Gastroesophageal sphincter (tissue), 3 donors: ENCODE results near the gene EPHB3.

ENCODE experiments used
- EP300 ChIP-seq: sonication (generic); formaldehyde crosslinking; IDR thresholded peaks from one replicate; pipeline ENCODE4 v1.6.1; 2017; ENCODE audit warnings: antibody characterized with exemption, mild to moderate bottlenecking
- POLR2A ChIP-seq, 2 donors: fragments of 450-650 bp; IDR thresholded peaks; one replicate each; pipeline ENCODE4 v1.6.1; 2017; ENCODE audit warnings: antibody characterized with exemption in 2 of 2, mild to moderate bottlenecking in 2 of 2, moderate library complexity in 1 of 2
- POLR2AphosphoS5 ChIP-seq: sonication (generic); formaldehyde crosslinking; IDR thresholded peaks from one replicate; pipeline ENCODE4 v1.6.1; 2017; ENCODE audit warnings: antibody characterized with exemption
- TF ChIP-seq, protein P1 (sequence below), 4 experiments: fragments of 200-600 bp in 2 of 4; fragments of 450-650 bp in 2 of 4; sonication (generic) in 1 of 4; IDR thresholded peaks; one replicate each; pipeline ENCODE4 v1.5.1; 2017 to 2019; ENCODE audit warnings: antibody characterized with exemption in 4 of 4, mild to moderate bottlenecking in 2 of 4, moderate library complexity in 2 of 4

DNA sequence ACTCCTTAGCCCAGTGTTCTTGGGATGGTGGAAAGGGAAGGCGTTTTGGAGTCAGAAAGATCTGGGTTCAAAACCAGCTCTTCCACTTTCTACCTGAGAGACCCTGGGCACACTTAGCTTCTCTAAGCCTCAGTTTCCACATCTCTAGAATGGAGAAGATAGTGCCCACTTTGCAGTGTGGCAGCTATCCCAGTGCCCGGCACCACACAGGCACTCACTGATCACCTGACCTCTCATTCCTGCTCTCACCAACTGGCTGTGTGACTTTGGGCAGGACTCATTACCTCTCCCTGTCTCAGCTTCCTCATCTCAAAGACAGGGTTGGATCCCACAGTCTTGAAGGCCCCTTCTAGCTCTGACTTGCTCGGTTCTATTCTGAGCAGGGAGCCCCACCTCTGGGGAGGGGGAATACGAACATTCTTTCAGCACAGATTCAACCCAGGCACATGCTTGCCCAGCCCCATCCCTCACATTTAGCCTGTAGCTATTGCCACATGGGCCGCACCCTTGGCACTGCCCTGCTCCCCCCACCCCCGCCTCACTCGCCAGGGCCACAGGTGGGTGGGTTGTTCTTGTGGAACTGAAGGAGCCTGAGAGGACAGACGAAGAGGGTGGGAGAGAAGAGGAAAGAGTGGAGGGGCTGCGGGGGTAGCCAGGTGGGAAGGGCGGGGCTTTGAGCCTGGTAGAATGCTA is 39.2 kb downstream of the EPHB3 start:
- TF ChIP-seq, protein P1, sequence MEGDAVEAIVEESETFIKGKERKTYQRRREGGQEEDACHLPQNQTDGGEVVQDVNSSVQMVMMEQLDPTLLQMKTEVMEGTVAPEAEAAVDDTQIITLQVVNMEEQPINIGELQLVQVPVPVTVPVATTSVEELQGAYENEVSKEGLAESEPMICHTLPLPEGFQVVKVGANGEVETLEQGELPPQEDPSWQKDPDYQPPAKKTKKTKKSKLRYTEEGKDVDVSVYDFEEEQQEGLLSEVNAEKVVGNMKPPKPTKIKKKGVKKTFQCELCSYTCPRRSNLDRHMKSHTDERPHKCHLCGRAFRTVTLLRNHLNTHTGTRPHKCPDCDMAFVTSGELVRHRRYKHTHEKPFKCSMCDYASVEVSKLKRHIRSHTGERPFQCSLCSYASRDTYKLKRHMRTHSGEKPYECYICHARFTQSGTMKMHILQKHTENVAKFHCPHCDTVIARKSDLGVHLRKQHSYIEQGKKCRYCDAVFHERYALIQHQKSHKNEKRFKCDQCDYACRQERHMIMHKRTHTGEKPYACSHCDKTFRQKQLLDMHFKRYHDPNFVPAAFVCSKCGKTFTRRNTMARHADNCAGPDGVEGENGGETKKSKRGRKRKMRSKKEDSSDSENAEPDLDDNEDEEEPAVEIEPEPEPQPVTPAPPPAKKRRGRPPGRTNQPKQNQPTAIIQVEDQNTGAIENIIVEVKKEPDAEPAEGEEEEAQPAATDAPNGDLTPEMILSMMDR (IDR thresholded peaks at IDR 0.05) = no peak
- TF ChIP-seq EP300 (no peak), POLR2A (IDR thresholded peaks at IDR 0.05) (no peak), POLR2AphosphoS5 (no peak)
